GM18519 (cell line): ENCODE results near the gene DOCK6.

Experiments used
- ATAC-seq: cut with Tn5 transposase; IDR thresholded peaks from one replicate; pipeline ENCODE4 v1.9.1; 2021; ENCODE audit warnings: mild to moderate bottlenecking, moderate library complexity; ENCODE audit not compliant: unreplicated experiment, low FRiP score

Gene DOCK6

GRCh38 chr19:11251217-11251616, 11.1 kb downstream of the DOCK6 start:
- no peak for ATAC-seq

DNA sequence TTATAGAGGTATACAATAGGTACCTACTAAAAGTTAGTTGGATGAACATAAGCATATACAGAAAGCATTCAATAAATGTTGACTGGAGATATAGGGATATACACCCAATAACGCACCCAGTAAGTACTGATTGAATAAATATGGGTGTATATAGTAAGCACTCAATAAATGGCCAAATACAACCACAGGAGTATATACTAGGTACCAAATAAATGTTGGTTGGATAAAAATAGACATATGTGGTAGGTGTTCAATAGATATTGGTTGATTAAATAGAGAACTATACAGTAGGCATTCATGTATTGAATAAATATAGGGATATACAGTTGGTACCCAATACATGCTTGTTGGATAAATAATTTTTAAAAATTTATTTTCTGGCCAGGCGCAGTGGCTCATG, 13.5 kb downstream of the DOCK6 start:
- no peak for ATAC-seq

GRCh38 chr19:11247934-11248333, 14.4 kb downstream of the DOCK6 start:
- no peak for ATAC-seq

DNA sequence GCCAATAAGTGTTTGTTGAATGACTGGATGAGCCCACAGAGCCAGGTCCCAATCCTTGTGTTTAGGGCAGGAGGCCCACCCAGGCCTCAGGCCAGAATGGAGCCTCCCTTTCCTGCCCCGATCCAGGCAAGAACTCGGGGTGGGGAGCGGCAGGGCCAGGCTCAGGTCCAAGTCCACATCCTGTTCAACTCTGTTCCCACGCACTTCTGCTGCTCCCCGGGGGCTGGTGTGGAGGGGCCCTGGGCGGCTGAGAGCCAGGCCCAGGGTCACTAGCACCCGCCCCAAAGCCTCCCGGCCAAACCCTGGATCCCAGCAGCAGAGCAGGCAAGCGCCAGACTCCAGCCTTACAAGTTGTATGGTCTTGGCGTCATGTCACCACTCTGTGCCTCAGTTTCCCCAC, 14.9 kb downstream of the DOCK6 start:
- no peak for ATAC-seq

DNA sequence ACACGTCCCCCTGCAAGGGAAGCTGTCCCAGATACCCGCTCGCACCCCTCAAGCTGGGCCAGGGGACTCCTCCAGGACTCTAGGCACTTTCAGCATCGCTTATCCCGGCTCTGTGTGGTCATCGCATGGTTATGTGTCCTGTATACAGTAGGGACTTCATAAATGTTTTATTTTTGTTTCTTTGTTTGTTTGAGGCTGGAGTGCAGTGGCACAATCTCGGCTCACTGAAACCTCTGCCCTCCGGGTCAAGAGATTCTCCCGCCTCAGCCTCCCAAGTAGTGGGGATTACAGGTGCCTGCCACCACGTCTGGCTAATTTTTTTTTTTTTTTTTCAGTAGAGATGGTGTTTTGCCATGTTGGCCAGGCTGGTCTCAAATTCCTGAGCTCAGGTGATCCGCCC, 15.4 kb downstream of the DOCK6 start:
- ATAC-seq = no peak

GRCh38 chr19:11244846-11245589, 17.3 kb downstream of the DOCK6 start:
- no peak for ATAC-seq

DNA sequence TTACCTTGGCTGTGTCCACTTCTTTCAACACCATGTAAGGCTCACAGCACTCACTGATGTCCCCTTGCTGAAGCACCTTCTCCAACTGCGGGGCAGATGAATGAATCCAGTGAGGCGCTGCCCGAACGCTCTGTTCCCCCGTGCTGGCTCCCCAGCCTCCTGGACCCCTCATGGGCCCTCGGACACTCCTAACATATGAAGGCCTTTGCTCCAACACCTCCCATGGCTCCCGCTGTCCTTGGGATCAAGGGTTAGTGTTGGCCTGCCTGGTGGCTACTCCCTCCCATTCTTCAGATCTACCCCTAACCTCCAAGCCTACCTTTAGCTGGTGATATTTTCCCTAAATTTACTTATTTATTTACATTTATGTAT, 18.5 kb downstream of the DOCK6 start:
- no peak for ATAC-seq

DNA sequence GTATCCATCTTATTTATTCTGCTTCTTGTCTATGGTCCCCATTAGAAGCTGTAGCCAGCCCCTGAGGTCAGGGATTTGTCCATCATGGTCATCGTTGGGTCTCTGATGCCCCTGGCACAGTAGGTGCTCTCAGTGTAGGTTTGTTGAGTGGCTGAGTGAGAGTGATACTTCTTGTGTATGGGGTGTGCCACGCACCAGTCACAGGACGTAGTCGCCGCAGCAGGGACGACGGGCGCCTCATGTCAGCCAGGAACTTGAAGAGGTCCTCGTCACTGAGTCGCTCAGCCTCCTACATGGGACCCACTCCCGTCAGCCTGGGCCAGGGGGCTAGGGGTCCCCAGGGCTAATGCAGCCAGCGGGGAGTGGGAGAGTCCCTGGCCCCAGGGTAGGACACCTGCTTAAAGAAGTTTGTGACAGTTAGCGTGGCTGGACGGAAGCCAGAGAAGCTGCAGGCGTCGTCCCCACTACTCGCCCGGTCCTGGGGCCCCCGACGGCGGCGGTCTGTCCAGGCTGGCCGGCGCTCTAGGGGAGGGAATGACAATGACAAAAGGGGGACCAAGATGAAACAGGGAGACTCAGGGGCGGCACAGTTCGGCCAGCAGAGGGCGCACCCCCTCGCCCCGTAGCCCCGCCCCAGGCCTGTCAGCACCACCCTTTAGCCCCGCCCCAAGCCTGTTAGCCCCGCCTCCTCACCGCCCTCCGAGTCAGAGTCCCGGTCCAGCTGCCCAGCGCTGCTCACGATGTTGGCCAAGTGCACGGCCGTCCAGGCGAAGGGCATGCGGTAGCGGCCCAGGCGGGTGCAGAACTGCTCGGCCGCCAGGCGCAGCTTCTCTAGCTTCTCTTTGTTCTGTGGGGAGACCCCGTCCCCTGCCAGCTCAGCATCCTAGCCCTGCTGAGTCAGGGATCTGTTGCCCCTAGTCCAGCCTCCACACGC, 19.2 kb downstream of the DOCK6 start:
- ATAC-seq = no peak

DNA sequence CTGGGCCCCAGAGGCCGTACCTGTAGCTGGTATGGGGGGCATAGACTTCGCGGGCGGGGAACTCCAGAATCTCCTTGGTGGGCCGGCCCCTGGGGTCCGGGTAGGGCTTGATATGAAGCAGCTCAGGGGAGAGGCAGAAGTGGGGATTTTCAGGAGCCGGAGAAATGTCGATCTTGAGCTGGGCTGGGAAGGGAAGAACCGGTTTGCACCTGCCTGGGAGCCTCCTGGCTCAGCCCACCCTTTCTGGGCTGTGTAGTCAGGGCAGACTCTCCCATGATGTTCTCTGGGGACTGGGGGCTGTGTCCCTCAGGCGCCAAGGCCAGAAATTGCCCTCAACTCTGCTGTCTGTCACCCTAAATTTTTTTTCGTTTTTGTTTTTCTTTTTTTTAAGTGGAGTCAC, 20.3 kb downstream of the DOCK6 start:
- ATAC-seq = no peak

DNA sequence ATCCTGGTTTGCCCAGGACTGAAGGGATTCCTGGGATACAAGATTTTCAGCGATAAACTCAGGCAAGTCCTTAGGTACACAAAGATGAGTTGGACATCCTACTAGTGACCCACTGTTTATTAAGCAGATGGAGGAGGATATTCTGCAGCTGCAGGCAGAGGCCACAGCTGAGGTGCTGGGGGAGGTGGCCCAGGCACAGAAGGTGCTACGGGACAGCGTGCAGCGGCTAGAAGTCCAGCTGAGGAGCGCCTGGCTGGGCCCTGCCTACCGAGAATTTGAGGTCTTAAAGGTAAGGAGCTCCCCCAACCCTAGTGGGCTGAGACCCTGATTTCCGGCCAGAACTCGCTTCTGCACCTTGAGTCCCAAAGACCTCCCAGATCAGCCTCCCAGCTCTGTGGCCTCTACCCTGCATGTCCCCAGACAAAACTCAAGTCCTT, 22.3 kb downstream of the DOCK6 start:
- no peak for ATAC-seq

- ATAC-seq = no peak
Observed at GRCh38 chr19:11239377-11240000, 22.8 kb downstream of the DOCK6 start, which contains the start of gene ANGPTL8. Gene ANGPTL8 (plus strand): TSS chr19:11239619. CDS start chr19:11239638, 19 bp downstream.

- ATAC-seq = no peak
Observed at GRCh38 chr19:11238781-11239376, 23.4 kb downstream of the DOCK6 start.

DNA sequence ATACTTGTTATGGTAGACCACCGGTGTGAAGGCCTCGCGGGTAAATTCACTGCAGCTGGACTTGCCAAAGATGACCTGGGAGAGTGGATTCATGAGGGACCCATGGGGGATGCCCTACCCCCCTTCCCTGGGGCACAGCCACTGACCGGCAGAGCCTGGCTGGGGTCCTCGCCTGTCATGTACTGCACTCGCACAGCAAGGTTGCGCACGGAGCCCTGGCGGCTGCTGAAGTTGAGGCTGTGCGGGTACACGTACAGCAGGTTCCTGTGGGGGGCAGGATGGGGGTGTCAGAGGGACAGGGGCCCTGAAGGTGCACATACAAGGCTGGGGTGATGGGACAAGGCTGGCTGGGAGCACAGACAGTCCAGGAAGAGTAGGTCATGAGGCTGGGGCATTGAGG, 24.3 kb downstream of the DOCK6 start:
- ATAC-seq = no peak

DNA sequence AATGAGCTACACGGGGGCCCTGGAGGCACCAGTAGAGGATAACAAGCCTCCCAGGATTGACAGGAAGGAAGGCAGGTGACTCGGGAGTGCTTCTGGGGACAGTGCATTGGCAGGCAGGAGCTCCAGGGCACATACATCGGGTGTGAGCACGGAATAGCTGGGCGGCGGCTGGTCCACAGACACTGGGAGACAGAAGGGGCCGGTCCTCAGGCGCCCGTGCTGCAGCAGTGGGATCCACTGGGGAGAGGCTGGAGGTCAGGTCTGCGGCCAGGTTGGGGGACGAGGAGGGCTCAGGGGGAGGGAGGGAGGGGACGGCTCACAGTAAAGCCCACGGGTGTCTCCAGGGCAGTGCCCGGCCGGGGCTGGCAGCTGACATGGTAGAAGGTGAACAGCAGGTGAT, 25.0 kb downstream of the DOCK6 start:
- ATAC-seq = no peak

- no peak for ATAC-seq
Observed at GRCh38 chr19:11236324-11237301, 25.7 kb downstream of the DOCK6 start.

DNA sequence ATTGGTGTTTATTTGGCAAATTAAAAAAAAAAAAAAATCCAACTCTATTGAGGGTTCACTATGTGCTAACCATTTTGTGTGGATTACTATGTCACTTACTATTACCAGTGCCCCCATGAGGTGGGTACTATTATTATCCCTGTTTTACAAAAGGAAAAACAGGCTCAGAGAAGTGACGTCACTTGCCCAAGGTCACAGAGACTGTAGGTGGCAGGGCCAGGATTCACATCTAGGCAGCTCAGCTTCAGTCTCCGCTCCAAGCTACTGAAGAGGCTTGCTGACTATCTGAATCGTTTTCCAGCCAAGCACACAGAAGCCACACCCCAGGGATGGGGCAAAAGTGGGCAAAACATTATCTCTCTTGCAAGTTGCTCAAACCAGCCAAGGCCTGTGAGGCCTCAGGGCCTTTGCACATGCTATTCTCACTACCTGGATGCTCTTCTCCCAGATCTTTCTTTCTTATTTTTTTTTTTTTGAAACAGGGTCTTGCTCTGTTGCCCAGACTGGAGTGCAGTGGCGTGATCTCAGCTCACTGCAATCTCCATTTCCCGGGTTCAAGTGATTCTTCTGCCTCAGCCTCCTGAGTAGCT, 27.7 kb downstream of the DOCK6 start:
- no peak for ATAC-seq

DNA sequence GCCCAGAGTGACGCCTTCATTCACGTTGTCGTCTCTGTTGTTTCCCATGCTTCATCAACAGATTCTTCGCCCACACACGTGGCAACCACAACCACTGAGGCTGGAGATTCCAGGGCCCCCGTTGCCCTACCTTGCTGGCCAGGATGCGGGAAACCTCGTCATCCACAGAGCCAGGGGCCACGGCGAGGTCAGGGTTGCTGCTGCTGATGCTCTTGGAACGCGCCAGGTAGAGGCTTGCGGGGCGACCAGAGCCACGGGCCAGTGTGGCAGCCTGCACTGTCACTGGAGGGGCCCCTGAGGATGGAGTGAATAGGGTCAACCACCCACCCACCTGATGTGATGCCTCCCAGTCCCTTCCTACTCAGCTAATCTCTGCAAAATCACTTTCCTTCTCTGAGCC, 29.3 kb downstream of the DOCK6 start:
- no peak for ATAC-seq

GRCh38 chr19:11232555-11232954, 29.8 kb downstream of the DOCK6 start:
- no peak for ATAC-seq
